ENCODE results near the gene RCC2.

Gene RCC2

GRCh38 chr1:17370618-17371017 lies 68.9 kb downstream of the RCC2 start:
- no peak for DNase-seq

GRCh38 chr1:17369466-17369865 lies 70.0 kb downstream of the RCC2 start:
- DNase-seq: no peak

GRCh38 chr1:17365293-17365692 lies 74.2 kb downstream of the RCC2 start:
- DNase-seq: no peak

- no peak for DNase-seq
Observed at GRCh38 chr1:17363771-17364170, 75.7 kb downstream of the RCC2 start.

GRCh38 chr1:17363351-17363750 lies 76.1 kb downstream of the RCC2 start:
- DNase-seq: no peak

- DNase-seq: no peak
Observed at GRCh38 chr1:17361687-17362086, 77.8 kb downstream of the RCC2 start.

- no peak for DNase-seq
Observed at GRCh38 chr1:17360272-17360956, 79.1 kb downstream of the RCC2 start.

- no peak for DNase-seq
Observed at GRCh38 chr1:17359808-17360207, 79.7 kb downstream of the RCC2 start.

- DNase-seq: no peak
Observed at GRCh38 chr1:17359031-17359430, 80.4 kb downstream of the RCC2 start.

- DNase-seq: no peak
Observed at GRCh38 chr1:17358557-17358956, 80.9 kb downstream of the RCC2 start.
